Activated naive CD4-positive, alpha-beta T cell treated with anti-CD3 and anti-CD28 coated beads, Interleukin-2, amount 50 U/mL, for 72 hours (primary cell): ENCODE data around the gene PREP. TPM values are rescaled to one million over a fixed set of nuclear protein-coding genes. Genes with fewer than 3 reads are reported as not detected.
"Not testable (repeated sequence)": the region's sequence is repeated elsewhere in the genome, so short reads cannot be mapped to it uniquely, and the experiment has no call there.

Experiments
- ATAC-seq, 2 donors: fragments of 150-1000 bp; cut with Tn5 transposase; 2 replicates each; pipeline ENCODE4 v1.10.0; 2021; ENCODE audit warnings: mild to moderate bottlenecking in 2 of 2, moderate library complexity in 2 of 2
- DNase-seq, 2 donors: peaks; one replicate each; pipeline ENCODE4 v3.0.0; 2021 to 2022; ENCODE audit warnings: low spot score in 2 of 2
- H3K27ac Mint-ChIP-seq, 2 donors: one replicate each; pipeline ENCODE4 v1.8.0; 2022; ENCODE audit warnings: mild to moderate bottlenecking in 2 of 2, mixed read lengths in 2 of 2
- H3K36me3 Mint-ChIP-seq, 2 donors: one replicate each; pipeline ENCODE4 v1.8.0; 2022; ENCODE audit warnings: mixed read lengths in 2 of 2
- H3K9me3 Mint-ChIP-seq, 2 donors: one replicate each; pipeline ENCODE4 v1.8.0; 2022; ENCODE audit warnings: mixed read lengths in 2 of 2
- total RNA-seq, 2 donors: library from RNA; stranded (reverse); gene quantifications; one replicate each; pipeline ENCODE4 v1.2.3, GENCODE V29; 2022

PREP gene
- total RNA-seq, 2 donors from 2014 or later = 19.2 to 45.6 TPM

DNA sequence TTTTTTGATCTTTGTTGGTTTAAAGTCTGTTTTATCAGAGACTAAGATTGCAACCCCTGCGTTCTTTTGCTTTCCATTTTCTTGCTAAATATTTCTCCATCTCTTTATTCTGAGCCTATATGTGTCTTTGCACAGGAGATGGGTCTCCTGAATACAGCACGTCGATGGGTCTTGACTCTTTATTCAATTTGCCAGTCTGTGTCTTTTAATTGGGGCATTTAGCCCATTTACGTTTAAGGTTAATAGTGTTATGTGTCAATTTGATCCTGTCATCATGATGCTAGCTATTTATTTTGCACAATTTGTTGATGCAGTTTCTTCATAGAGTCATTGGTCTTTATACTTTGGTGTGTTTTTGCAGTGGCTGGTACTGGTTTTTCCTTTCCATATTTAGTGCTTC lies 171.1 kb downstream of the PREP start:
- H3K27ac Mint-ChIP-seq = not testable (repeated sequence)
- peaks cover 13 to 17% of the 10 kb centered on the region in 2 donors for H3K36me3 Mint-ChIP-seq

More for the DNA sequence above, 171.1 kb downstream of the PREP start:
- ATAC-seq, DNase-seq: not testable (repeated sequence)
- H3K9me3 Mint-ChIP-seq = peaks cover 8 to 13% of the 10 kb centered on the region in 2 donors

Other genes with a start within 250 kb of the PREP start
- not detected for gene POPDC3, start 223.1 kb downstream of the PREP start, total RNA-seq